ENCODE results near the gene SMARCC2. TPM values are rescaled to one million over a fixed set of nuclear protein-coding genes. Genes with fewer than 3 reads are reported as not detected.

Gene SMARCC2
- total RNA-seq, 1 experiment from 2014 or later, result 99.7 TPM

DNA sequence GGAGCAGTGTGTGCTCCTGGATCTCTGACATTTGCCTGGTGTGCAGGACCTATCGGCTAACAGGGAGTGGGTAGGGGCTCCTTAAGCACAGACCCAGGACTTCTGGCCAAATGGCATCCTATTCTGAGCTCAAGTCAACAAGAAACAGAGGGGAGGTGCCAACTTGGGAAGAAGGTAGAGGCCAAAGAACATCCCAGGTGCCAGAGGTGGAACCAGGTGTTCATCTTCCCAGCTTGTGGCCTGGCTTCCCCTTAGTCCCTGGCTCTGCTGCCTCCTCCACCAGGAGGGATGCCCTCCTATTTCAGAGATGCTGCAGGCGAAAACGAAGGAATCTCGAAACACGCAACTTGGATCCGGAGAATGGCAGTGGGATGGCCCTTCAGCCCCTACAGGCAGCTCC lies 46.8 kb upstream of the SMARCC2 start:
- CTCF ChIA-PET, result no interaction called here
- TF ChIP-seq, protein P1, sequence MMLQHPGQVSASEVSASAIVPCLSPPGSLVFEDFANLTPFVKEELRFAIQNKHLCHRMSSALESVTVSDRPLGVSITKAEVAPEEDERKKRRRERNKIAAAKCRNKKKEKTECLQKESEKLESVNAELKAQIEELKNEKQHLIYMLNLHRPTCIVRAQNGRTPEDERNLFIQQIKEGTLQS (IDR thresholded peaks at IDR 0.05), result no peak
- TF ChIP-seq, protein P2, sequence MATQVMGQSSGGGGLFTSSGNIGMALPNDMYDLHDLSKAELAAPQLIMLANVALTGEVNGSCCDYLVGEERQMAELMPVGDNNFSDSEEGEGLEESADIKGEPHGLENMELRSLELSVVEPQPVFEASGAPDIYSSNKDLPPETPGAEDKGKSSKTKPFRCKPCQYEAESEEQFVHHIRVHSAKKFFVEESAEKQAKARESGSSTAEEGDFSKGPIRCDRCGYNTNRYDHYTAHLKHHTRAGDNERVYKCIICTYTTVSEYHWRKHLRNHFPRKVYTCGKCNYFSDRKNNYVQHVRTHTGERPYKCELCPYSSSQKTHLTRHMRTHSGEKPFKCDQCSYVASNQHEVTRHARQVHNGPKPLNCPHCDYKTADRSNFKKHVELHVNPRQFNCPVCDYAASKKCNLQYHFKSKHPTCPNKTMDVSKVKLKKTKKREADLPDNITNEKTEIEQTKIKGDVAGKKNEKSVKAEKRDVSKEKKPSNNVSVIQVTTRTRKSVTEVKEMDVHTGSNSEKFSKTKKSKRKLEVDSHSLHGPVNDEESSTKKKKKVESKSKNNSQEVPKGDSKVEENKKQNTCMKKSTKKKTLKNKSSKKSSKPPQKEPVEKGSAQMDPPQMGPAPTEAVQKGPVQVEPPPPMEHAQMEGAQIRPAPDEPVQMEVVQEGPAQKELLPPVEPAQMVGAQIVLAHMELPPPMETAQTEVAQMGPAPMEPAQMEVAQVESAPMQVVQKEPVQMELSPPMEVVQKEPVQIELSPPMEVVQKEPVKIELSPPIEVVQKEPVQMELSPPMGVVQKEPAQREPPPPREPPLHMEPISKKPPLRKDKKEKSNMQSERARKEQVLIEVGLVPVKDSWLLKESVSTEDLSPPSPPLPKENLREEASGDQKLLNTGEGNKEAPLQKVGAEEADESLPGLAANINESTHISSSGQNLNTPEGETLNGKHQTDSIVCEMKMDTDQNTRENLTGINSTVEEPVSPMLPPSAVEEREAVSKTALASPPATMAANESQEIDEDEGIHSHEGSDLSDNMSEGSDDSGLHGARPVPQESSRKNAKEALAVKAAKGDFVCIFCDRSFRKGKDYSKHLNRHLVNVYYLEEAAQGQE (IDR thresholded peaks at IDR 0.05; ENCODE audit: low read depth), result no peak
- no peak for TF ChIP-seq ELF1 (IDR thresholded peaks at IDR 0.05; ENCODE audit: borderline replicate concordance, low read depth)
- H3K27ac ChIP-seq (ENCODE audit: low read depth, low read length), result no peak overlapping the region

GRCh38 chr12:56234746-56235436 lies 45.6 kb upstream of the SMARCC2 start:
- no peak for DNase-seq (ENCODE audit: low read depth, low spot score)
- ChIA-PET CTCF (no interaction called here), RAD21 (ENCODE audit: low non-redundant PET in 1 of 2, low total read pairs in 2 of 2, uncharacterized antibody in 2 of 2, unreplicated experiment in 2 of 2) (no interaction called here)

More for the DNA sequence above, 46.8 kb upstream of the SMARCC2 start:
- Histone ChIP-seq H3K36me3 (ENCODE audit: control insufficient read depth in 1 of 2, insufficient read depth in 2 of 2, low read length in 2 of 2) (peaks cover under 1 to 6% of the 10 kb centered on the region in 2 experiments; a peak in 3 of 4 replicates), H3K4me3 (replicated peaks in 1 of 2; ENCODE audit: low read depth in 1 of 2, low read length in 2 of 2) (no peak overlapping the region), H4K20me1 (ENCODE audit: insufficient read depth) (no peaks in the 10 kb centered on the region), H3K4me2 (ENCODE audit: low read length) (no peak overlapping the region), H3K9me3 (ENCODE audit: control insufficient read depth in 1 of 2, insufficient read depth in 1 of 2, low read depth in 1 of 2, low read length in 2 of 2) (no peaks in the 10 kb centered on the region), H3K27me3 (ENCODE audit: insufficient read depth, low read length) (no peaks in the 10 kb centered on the region), H3K4me1 (ENCODE audit: control insufficient read depth in 1 of 2, insufficient read depth in 2 of 2, low read length in 2 of 2) (peaks cover 0 to 6% of the 10 kb centered on the region in 2 experiments; a peak in 1 of 4 replicates), H3K9me2 (ENCODE audit: insufficient read depth) (no peaks in the 10 kb centered on the region), H2AFZ (ENCODE audit: low read depth, low read length, poor library complexity, severe bottlenecking) (no peak overlapping the region), H3K79me2 (ENCODE audit: insufficient read depth, low read length) (no peaks in the 10 kb centered on the region), H3K9ac (ENCODE audit: low read length) (no peak overlapping the region)
- POLR2A ChIA-PET, result no interaction called here
- no peak for DNase-seq (ENCODE audit: low read depth, low spot score)
- RAD21 ChIA-PET (ENCODE audit: low non-redundant PET in 1 of 2, low total read pairs in 2 of 2, uncharacterized antibody in 2 of 2, unreplicated experiment in 2 of 2), result no interaction called here
- intact Hi-C loops (cut with micrococcal nuclease), result no loop called here
- BruUV-seq (replicated peaks), result no TSS peak
- ATAC-seq, result no peak

More at GRCh38 chr12:56234746-56235436, 45.6 kb upstream of the SMARCC2 start:
- TF ChIP-seq RAD21 (IDR thresholded peaks at IDR 0.05; ENCODE audit: low read depth) (no peak), ELF1 (IDR thresholded peaks at IDR 0.05; ENCODE audit: borderline replicate concordance, low read depth) (no peak), SP1 (IDR thresholded peaks at IDR 0.05; ENCODE audit: low read depth) (no peak), EZH2 (IDR thresholded peaks at IDR 0.05) (no peak), MAX (IDR thresholded peaks at IDR 0.05) (no peak)
- TF ChIP-seq, protein P1 (IDR thresholded peaks at IDR 0.05), result no peak
- ATAC-seq, result no peak
- H3K36me3 ChIP-seq (ENCODE audit: control insufficient read depth in 1 of 2, insufficient read depth in 2 of 2, low read length in 2 of 2), result peaks cover 0 to 3% of the 10 kb centered on the region in 2 experiments; a peak in 2 of 4 replicates
- no peaks in the 10 kb centered on the region for H3K27me3 ChIP-seq (ENCODE audit: insufficient read depth, low read length)
- no peaks in the 10 kb centered on the region for H3K79me2 ChIP-seq (ENCODE audit: insufficient read depth, low read length)
- H4K20me1 ChIP-seq (ENCODE audit: insufficient read depth), result no peaks in the 10 kb centered on the region
- POLR2A ChIA-PET, result no interaction called here
- no peak overlapping the region for H3K4me2 ChIP-seq (ENCODE audit: low read length)
- no peaks in the 10 kb centered on the region for H3K9me2 ChIP-seq (ENCODE audit: insufficient read depth)
- H3K9ac ChIP-seq (ENCODE audit: low read length), result no peak overlapping the region
- no peak overlapping the region for H3K4me3 ChIP-seq (replicated peaks in 1 of 2; ENCODE audit: low read depth in 1 of 2, low read length in 2 of 2)
- H3K4me1 ChIP-seq (ENCODE audit: control insufficient read depth in 1 of 2, insufficient read depth in 2 of 2, low read length in 2 of 2), result peaks cover 0 to 6% of the 10 kb centered on the region in 2 experiments; a peak in 1 of 4 replicates
- H2AFZ ChIP-seq (ENCODE audit: low read depth, low read length, poor library complexity, severe bottlenecking), result no peak overlapping the region
- no TSS peak for BruUV-seq (replicated peaks)
- no peaks in the 10 kb centered on the region for H3K9me3 ChIP-seq (ENCODE audit: control insufficient read depth in 1 of 2, insufficient read depth in 1 of 2, low read depth in 1 of 2, low read length in 2 of 2)
- H3K27ac ChIP-seq (ENCODE audit: low read depth, low read length), result no peak overlapping the region
- intact Hi-C loops (cut with micrococcal nuclease), result no loop called here
